NCI-H82 treated with DMSO at 0.1 percent for 48 hours (cell line): ENCODE measurements around the gene HSD17B14.
"Not testable (repeated sequence)": the region's sequence is repeated elsewhere in the genome, so short reads cannot be mapped to it uniquely, and the experiment has no call there.

Experiments used
- DNase-seq: peaks from one replicate; lab custom pipeline; 2025; ENCODE audit not compliant: unreplicated experiment; lab: John Stamatoyannopoulos, UW

The HSD17B14 gene

GRCh38 chr19:48867746-48868113 lies 31.4 kb upstream of the HSD17B14 start:
- DNase-seq, result no peak

- no peak for DNase-seq
Measured at GRCh38 chr19:48867123-48867745, 30.9 kb upstream of the HSD17B14 start.

GRCh38 chr19:48866692-48867091 lies 30.4 kb upstream of the HSD17B14 start:
- no peak for DNase-seq

GRCh38 chr19:48862827-48863226 lies 26.5 kb upstream of the HSD17B14 start:
- DNase-seq, result no peak

- no peak for DNase-seq
Measured at GRCh38 chr19:48861313-48861712, 25.0 kb upstream of the HSD17B14 start.

- no peak for DNase-seq
Measured at GRCh38 chr19:48859711-48860572, 23.7 kb upstream of the HSD17B14 start.

- no peak for DNase-seq
Measured at GRCh38 chr19:48858984-48859710, 22.9 kb upstream of the HSD17B14 start.

- DNase-seq, result peak; percentile 17
Measured at GRCh38 chr19:48856921-48857320, 20.6 kb upstream of the HSD17B14 start.

- no peak for DNase-seq
Measured at GRCh38 chr19:48854103-48854502, 17.8 kb upstream of the HSD17B14 start.

- DNase-seq, result no peak
Measured at GRCh38 chr19:48853483-48853882, 17.2 kb upstream of the HSD17B14 start.

- DNase-seq, result no peak
Measured at GRCh38 chr19:48852292-48852691, 16.0 kb upstream of the HSD17B14 start.

- DNase-seq, result not testable (repeated sequence)
Measured at GRCh38 chr19:48846659-48847058, 10.4 kb upstream of the HSD17B14 start.

GRCh38 chr19:48845384-48845783 lies 9.1 kb upstream of the HSD17B14 start:
- DNase-seq, result no peak

- DNase-seq, result no peak
Measured at GRCh38 chr19:48844472-48844871, 8.2 kb upstream of the HSD17B14 start.

- DNase-seq, result peak; percentile 75
Measured at GRCh38 chr19:48842789-48843162, 6.5 kb upstream of the HSD17B14 start.

- DNase-seq, result no peak
Measured at GRCh38 chr19:48841571-48841970, 5.3 kb upstream of the HSD17B14 start.

GRCh38 chr19:48841047-48841446 lies 4.8 kb upstream of the HSD17B14 start:
- DNase-seq, result no peak

GRCh38 chr19:48837687-48838086 lies 1.4 kb upstream of the HSD17B14 start:
- no peak for DNase-seq

GRCh38 chr19:48837051-48837524 lies 797 bp upstream of the HSD17B14 start:
- DNase-seq, result peak; percentile 96

GRCh38 chr19:48835734-48836088 lies 580 bp downstream of the HSD17B14 start:
- peak; percentile 86 for DNase-seq

GRCh38 chr19:48833977-48834376 lies 2.3 kb downstream of the HSD17B14 start:
- no peak for DNase-seq

- no peak for DNase-seq
Measured at GRCh38 chr19:48833049-48833448, 3.2 kb downstream of the HSD17B14 start.
